ENCODE data around the gene OSBP. TPM values are rescaled to one million over a fixed set of nuclear protein-coding genes. Genes with fewer than 3 reads are reported as not detected.
A peak's percentile ranks its signal among the peaks of the same experiment; 100 is the strongest.

OSBP gene
- total RNA-seq, 1 experiment from 2014 or later, result 58.6 TPM

- no peak for TF ChIP-seq CTCF (IDR thresholded peaks at IDR 0.05; ENCODE audit: unreplicated experiment)
- CTCF ChIA-PET, result no interaction called here
- H3K4me1 Mint-ChIP-seq (ENCODE audit: low read depth, unreplicated experiment), result peaks cover 18% of the 10 kb centered on the region
- no peak overlapping the region for H3K4me3 Mint-ChIP-seq (ENCODE audit: low read depth, unreplicated experiment)
- H3K9me3 Mint-ChIP-seq (ENCODE audit: low read depth, unreplicated experiment), result no peaks in the 10 kb centered on the region
- BruUV-seq (replicated peaks), result no TSS peak
- H3K27me3 Mint-ChIP-seq (ENCODE audit: unreplicated experiment), result no peaks in the 10 kb centered on the region
- H3K27ac Mint-ChIP-seq (ENCODE audit: unreplicated experiment), result no peak overlapping the region
- H3K36me3 Mint-ChIP-seq (ENCODE audit: insufficient read depth, unreplicated experiment), result peaks cover 45% of the 10 kb centered on the region
- intact Hi-C loops (cut with micrococcal nuclease; ENCODE audit: unreplicated experiment), result loop anchor here (5.0 kb wide), 1 partner anchor 49 kb away; the partner anchor contains the start of gene PATL1
- no peak for DNase-seq
These were observed 2.3 kb upstream of the OSBP start for GRCh38 chr11:59617876-59618275.

- no peak for TF ChIP-seq CTCF (IDR thresholded peaks at IDR 0.05; ENCODE audit: unreplicated experiment)
- H3K27me3 Mint-ChIP-seq (ENCODE audit: unreplicated experiment), result no peaks in the 10 kb centered on the region
- no peak for DNase-seq
- H3K4me3 Mint-ChIP-seq (ENCODE audit: low read depth, unreplicated experiment), result peak overlapping the region; percentile 99
- peaks cover 50% of the 10 kb centered on the region for H3K36me3 Mint-ChIP-seq (ENCODE audit: insufficient read depth, unreplicated experiment)
- H3K9me3 Mint-ChIP-seq (ENCODE audit: low read depth, unreplicated experiment), result no peaks in the 10 kb centered on the region
- intact Hi-C loops (cut with micrococcal nuclease; ENCODE audit: unreplicated experiment), result loop anchor here (5.0 kb wide), 1 partner anchor 51 kb away; the partner anchor contains the start of gene PATL1
- peak overlapping the region; percentile 99 for H3K27ac Mint-ChIP-seq (ENCODE audit: unreplicated experiment)
- TSS peak; percentile 86 for BruUV-seq (replicated peaks)
- CTCF ChIA-PET, result interaction anchor here (0.6 to 1.5 kb wide), 3 partner anchors 53 to 472 kb away, joined by 3 to 4 read pairs (median 3); no protein-coding TSS in a partner anchor
- H3K4me1 Mint-ChIP-seq (ENCODE audit: low read depth, unreplicated experiment), result peaks cover 32% of the 10 kb centered on the region
These were observed 915 bp upstream of the OSBP start for GRCh38 chr11:59616396-59616982.

GRCh38 chr11:59615120-59615636 lies 396 bp downstream of the OSBP start:
- H3K4me1 Mint-ChIP-seq (ENCODE audit: low read depth, unreplicated experiment), result peaks cover 34% of the 10 kb centered on the region

More at GRCh38 chr11:59615120-59615636, 396 bp downstream of the OSBP start:
- H3K36me3 Mint-ChIP-seq (ENCODE audit: insufficient read depth, unreplicated experiment), result peaks cover 57% of the 10 kb centered on the region
- H3K27ac Mint-ChIP-seq (ENCODE audit: unreplicated experiment), result peak overlapping the region; percentile 99
- no peak for TF ChIP-seq CTCF (IDR thresholded peaks at IDR 0.05; ENCODE audit: unreplicated experiment)
- DNase-seq, result peak; percentile 63
- BruUV-seq (replicated peaks), result no TSS peak
- CTCF ChIA-PET, result interaction anchor here (0.6 to 1.5 kb wide), 2 partner anchors 54 to 82 kb away, joined by 4 read pairs; no protein-coding TSS in a partner anchor
- H3K9me3 Mint-ChIP-seq (ENCODE audit: low read depth, unreplicated experiment), result no peaks in the 10 kb centered on the region
- intact Hi-C loops (cut with micrococcal nuclease; ENCODE audit: unreplicated experiment), result loop anchor here (5.0 kb wide), 1 partner anchor 52 kb away; the partner anchor contains the start of gene PATL1
- H3K27me3 Mint-ChIP-seq (ENCODE audit: unreplicated experiment), result no peaks in the 10 kb centered on the region
- peak overlapping the region; percentile 99 for H3K4me3 Mint-ChIP-seq (ENCODE audit: low read depth, unreplicated experiment)
